ENCODE measurements around the gene ADAM8.

Gene ADAM8

GRCh38 chr10:133309100-133309719 lies 32.5 kb upstream of the ADAM8 start:
- peak overlapping the region; percentile 69 for H3K4me3 ChIP-seq (ENCODE audit: low read depth, low read length)

DNA sequence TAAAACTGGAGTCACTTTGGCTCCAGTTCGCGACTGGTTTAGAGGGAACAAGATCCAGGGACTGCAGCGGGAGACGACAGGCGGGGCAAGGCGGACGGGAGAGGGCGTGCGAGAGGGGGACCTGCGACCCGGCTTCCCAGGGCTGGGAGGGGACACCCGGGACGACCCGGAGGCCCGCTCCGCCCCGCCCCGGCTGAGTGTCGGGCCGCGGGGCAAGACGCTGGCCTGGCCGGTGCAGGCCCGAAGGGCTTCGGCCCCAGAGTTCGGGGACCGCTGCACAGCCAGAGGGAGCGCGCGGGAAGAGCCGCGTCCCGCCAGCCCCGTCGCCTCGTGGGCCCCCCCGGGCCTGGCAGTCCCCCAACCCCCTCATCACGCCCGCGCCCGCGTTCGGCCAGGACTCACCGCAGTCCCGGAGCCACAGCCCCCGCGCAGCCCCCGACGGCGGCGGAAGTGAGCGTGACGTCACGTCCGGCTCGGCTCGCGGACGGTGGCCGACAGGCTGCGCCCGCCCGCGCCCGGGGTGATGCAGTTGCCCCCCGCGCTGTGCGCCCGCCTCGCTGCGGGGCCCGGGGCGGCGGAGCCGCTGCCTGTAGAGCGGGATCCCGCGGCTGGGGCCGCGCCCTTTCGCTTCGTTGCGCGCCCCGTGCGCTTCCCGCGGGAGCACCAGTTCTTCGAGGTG lies 31.9 kb upstream of the ADAM8 start, which contains the start of the genes TUBGCP2 and ZNF511:
Gene TUBGCP2 (minus strand): TSS at position 452 of the 679 bp plus-strand sequence. CDS start 5,931 bp downstream, outside the sequence.
Gene ZNF511 (plus strand): TSS at position 494 of the 679 bp plus-strand sequence. CDS start 30 bp downstream, at position 524.
- H3K4me3 ChIP-seq (ENCODE audit: low read depth, low read length) = peak within 1 kb of the TSS; percentile 69

GRCh38 chr10:133307776-133308420 lies 31.2 kb upstream of the ADAM8 start:
- H3K4me3 ChIP-seq (ENCODE audit: low read depth, low read length) = peak overlapping the region; percentile 69

GRCh38 chr10:133306941-133307379 lies 30.3 kb upstream of the ADAM8 start:
- H3K4me3 ChIP-seq (ENCODE audit: low read depth, low read length) = no peak overlapping the region

GRCh38 chr10:133306097-133306476 lies 29.4 kb upstream of the ADAM8 start:
- H3K4me3 ChIP-seq (ENCODE audit: low read depth, low read length) = no peak overlapping the region

DNA sequence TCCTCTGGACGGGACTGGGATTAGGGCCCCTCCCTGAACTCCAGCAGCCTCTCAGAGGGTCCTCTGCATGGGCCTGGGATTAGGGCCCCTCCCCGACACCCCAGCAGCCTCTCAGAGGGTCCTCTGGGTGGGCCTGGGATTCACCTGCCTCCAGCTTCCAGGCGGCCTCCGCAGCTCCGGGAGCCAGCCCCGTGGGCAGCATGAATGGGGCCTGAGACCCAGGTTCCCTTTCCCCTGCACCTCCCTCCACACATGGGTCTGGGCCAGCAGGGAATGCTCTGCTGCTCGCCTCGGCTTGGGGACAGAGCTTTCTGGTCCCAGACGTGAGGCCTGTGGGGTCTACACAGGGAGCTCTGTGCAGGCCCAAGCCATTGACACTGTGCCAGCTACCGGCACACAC lies 26.5 kb upstream of the ADAM8 start:
- no peak overlapping the region for H3K4me3 ChIP-seq (ENCODE audit: low read depth, low read length)

- H3K4me3 ChIP-seq (ENCODE audit: low read depth, low read length) = no peak overlapping the region
Observed at GRCh38 chr10:133302230-133302629, 25.6 kb upstream of the ADAM8 start.

GRCh38 chr10:133299738-133300137 lies 23.1 kb upstream of the ADAM8 start:
- H3K4me3 ChIP-seq (ENCODE audit: low read depth, low read length) = no peak overlapping the region

- H3K4me3 ChIP-seq (ENCODE audit: low read depth, low read length) = no peak overlapping the region
Observed at GRCh38 chr10:133299224-133299623, 22.6 kb upstream of the ADAM8 start.

DNA sequence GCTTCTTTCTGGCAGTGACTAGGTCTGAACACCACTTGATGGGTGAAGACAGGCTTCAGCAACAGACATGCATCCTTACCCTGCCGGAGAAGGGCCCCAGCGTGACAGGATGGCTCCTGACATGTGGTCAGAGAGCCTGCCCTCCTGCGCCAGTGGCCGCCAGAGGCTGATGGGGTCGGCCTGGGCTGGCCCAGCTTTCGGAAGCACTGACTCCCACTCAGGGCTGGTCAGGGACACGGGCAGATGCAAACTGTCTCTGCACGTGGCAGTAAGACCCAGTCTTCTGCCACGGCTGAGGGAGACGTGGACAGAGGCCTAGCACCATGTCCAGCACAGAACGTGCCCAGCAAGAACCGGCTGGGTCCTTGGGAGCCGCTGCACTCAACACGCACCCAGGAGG lies 21.8 kb upstream of the ADAM8 start:
- H3K4me3 ChIP-seq (ENCODE audit: low read depth, low read length) = no peak overlapping the region

DNA sequence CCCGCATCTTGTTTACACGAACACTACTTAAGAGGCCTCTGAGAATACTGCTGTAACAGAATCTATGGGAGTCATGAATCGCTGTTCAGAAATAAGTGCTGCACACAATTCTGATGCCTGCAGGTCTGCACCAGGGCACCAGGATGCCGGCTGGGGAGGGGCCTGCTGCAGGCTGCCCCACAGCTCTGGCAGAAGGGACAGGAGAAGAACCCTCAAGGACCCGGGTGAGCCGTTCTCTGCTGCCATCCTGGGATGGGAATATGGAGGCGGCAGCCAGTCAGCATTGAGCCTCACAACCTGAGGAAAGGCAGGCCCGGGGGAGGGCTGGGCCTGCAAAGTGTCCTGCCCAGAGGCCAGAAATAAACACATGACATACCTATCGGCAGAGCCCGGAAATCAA lies 20.8 kb upstream of the ADAM8 start:
- no peak overlapping the region for H3K4me3 ChIP-seq (ENCODE audit: low read depth, low read length)

- no peak overlapping the region for H3K4me3 ChIP-seq (ENCODE audit: low read depth, low read length)
Observed at GRCh38 chr10:133295426-133296320, 19.0 kb upstream of the ADAM8 start.

- no peak overlapping the region for H3K4me3 ChIP-seq (ENCODE audit: low read depth, low read length)
Observed at GRCh38 chr10:133294189-133294588, 17.5 kb upstream of the ADAM8 start.

GRCh38 chr10:133293810-133294119 lies 17.1 kb upstream of the ADAM8 start:
- no peak overlapping the region for H3K4me3 ChIP-seq (ENCODE audit: low read depth, low read length)

- H3K4me3 ChIP-seq (ENCODE audit: low read depth, low read length) = no peak overlapping the region
Observed at GRCh38 chr10:133292919-133293809, 16.5 kb upstream of the ADAM8 start.

GRCh38 chr10:133289761-133290160 lies 13.1 kb upstream of the ADAM8 start:
- no peak overlapping the region for H3K4me3 ChIP-seq (ENCODE audit: low read depth, low read length)

DNA sequence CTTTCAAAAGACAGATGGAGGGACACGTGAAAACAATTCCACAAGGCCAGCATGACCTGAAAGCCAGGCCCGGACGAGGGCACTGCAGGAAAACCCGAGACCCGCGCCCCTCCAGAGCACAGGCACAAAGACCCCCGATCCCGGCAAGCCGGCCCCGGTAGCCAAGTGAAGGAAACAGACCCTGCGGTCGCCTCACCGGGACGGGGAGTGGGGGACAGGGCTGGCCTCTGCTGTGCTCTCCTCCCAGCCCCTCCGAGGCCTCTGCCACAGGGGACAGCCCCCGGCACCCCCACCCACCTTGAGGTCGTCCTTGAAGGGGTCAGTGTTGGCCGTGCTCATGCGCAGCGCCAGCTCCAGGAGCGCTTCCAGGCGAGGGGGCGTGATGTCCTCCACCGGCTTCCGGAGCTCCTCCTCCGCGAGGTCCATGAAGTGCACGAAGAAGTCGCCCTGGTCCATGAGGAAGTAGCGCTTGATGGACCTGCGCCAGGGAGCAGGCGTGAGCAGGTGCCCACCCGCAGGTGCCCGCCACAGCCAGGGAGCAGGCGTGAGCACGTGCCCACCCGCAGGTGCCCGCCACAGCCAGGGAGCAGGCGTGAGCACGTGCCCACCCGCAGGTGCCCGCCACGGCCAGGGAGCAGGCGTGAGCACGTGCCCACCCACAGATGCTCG lies 11.3 kb upstream of the ADAM8 start:
- H3K4me3 ChIP-seq (ENCODE audit: low read depth, low read length) = no peak overlapping the region

DNA sequence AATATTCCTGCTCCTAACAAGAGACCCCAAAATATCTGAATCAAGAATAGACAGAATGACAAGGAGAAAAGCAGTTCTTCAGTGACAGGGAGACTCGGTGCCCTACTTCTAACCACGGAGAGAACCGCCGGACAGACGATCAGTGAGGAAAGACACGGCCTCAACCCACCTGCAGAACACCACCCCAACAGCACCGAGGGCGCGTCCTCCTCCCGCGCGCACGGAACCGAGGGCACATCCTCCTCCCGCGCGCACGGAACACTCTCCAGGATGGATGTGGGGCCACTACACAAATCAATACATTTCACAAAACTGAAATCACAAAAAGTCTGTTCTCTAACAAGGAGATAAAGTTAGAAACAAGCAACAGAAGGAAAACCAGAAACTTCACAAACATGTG lies 9.7 kb upstream of the ADAM8 start:
- H3K4me3 ChIP-seq (ENCODE audit: low read depth, low read length) = no peak overlapping the region

DNA sequence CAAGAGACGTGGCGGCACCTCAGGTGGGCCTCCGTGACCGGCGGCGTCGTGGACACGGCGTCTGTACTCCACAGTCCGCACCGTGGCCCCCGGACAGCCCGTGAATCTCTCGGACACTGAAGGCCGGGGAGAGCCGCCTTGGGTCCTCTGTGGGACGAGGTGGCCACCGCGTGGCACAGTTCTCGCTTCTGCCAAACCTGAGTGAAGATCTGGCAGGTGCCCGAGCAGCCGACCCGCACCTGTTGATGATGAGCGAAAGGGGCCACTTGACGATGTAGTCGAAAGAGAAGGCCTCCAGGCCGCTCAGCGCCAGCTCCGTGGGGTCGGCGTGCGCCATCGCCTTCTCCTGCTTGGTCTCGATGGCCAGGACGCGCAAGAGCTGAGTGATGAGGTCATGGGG lies 8.5 kb upstream of the ADAM8 start:
- no peak overlapping the region for H3K4me3 ChIP-seq (ENCODE audit: low read depth, low read length)

- H3K4me3 ChIP-seq (ENCODE audit: low read depth, low read length) = no peak overlapping the region
Observed at GRCh38 chr10:133283931-133284330, 7.3 kb upstream of the ADAM8 start.

Measured in iPS-11a (cell line).